Heart left ventricle (tissue), 13 donors: ENCODE measurements around the gene LRRN4.

Experiments
- POLR2A ChIP-seq, 2 donors: fragments of 450-650 bp; IDR thresholded peaks; one replicate each; pipeline ENCODE4 v1.6.1; 2017; ENCODE audit warnings: antibody characterized with exemption in 2 of 2, mild to moderate bottlenecking in 2 of 2, moderate library complexity in 2 of 2
- TF ChIP-seq, protein P1 (sequence below), 12 donors: fragments of 200-600 bp; sonication (generic) in 4 of 12; IDR thresholded peaks; one replicate each; pipeline versions ENCODE4 v1.5.0 to v1.8.0; 2018 to 2022; ENCODE audit warnings: antibody characterized with exemption in 12 of 12, mild to moderate bottlenecking in 5 of 12
- donor health status: ischemic (EF 13 %, LVEDD 7.1; RV severe dilation, severe dysfunction).
- donor health status: DM: no; HTN: yes; CAD: no.
- donor health status: DM: no; HTN: no; CAD: no.
- donor health status: ischemic (EF 25% LVEDD 6.9; RV normal size, moderate dysfunction).
- donor health status: ischemic (EF 25% LVEDD 5.7; RV mildly dilated, moderate dysfunction).
- donor health status: ischemic (EF 35%, LVEDD 5.7; RV mildly dilated, moderate dysfunction).
- donor health status: nonischemic (EF 11% LVEDD 7.7; RV severe dilation, severe dysfunction).
- donor health status: DM: yes; HTN: yes; CAD: no.
- donor health status: PGD.
- donor health status: ischemic (EF 29% LVEDD 5.4; RV normal size, mild dysfunction).
- donor health status: nonischemic (EF 23%, LVEDD 6.1; RV moderate dilation, normal function).

DNA sequence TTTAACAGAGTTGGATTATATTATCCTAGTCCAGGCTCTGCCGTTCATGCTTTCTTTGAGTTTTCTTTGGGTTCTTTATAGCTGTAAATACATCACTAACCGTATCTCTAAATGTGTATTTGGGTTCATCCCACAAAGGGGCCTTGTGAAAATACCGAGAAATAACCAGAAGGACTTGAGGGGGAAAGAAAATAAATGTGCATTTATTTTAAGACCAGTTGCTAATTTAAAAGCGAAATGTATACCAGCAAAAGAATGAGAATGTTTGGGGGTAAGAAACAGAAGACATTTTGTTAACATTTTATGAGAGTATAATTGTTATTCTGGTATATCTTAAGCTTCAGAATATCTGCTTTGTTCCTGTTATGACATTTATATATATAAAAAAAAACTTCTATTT, 38.9 kb downstream of the LRRN4 start:
- TF ChIP-seq, protein P1, sequence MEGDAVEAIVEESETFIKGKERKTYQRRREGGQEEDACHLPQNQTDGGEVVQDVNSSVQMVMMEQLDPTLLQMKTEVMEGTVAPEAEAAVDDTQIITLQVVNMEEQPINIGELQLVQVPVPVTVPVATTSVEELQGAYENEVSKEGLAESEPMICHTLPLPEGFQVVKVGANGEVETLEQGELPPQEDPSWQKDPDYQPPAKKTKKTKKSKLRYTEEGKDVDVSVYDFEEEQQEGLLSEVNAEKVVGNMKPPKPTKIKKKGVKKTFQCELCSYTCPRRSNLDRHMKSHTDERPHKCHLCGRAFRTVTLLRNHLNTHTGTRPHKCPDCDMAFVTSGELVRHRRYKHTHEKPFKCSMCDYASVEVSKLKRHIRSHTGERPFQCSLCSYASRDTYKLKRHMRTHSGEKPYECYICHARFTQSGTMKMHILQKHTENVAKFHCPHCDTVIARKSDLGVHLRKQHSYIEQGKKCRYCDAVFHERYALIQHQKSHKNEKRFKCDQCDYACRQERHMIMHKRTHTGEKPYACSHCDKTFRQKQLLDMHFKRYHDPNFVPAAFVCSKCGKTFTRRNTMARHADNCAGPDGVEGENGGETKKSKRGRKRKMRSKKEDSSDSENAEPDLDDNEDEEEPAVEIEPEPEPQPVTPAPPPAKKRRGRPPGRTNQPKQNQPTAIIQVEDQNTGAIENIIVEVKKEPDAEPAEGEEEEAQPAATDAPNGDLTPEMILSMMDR (IDR thresholded peaks at IDR 0.05), result no peak
- TF ChIP-seq POLR2A (IDR thresholded peaks at IDR 0.05), result no peak
